ENCODE measurements around the gene GSPT1.

The GSPT1 gene

DNA sequence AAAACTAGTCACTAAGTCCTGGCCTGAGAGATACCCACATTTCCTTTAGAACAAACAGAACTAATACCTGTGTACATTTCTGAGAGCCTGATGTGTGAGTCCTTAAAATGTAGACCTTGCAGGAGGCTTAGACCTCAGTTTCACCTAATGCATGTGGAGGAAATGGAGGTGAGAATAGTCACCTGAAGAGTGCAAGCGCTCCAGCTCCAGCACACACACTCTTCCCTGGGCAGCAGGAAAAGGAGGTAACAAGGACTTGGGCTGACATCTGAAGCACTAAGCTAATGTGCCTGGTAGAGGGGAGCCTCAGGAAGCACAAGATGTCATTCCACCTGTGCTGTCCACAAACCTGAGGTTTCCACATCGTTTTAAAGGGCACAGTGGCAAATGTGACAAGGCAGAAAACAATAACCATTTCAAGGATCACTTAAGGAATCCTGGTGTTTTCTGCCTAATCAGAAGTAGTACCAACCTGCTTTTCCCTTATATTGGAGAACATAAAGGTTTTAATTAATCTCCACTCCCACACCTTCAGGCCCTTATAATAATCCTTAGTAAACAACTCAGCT lies 47.3 kb downstream of the GSPT1 start:
- H3K9me3 ChIP-seq, result no peaks in the 10 kb centered on the region
- no peak overlapping the region for H3K4me3 ChIP-seq
- in situ Hi-C loops (cut with MboI; ENCODE audit: low sequenced_read_pairs), result no loop called here
- peaks cover 30% of the 10 kb centered on the region for H3K36me3 ChIP-seq (replicated peaks)
- no peaks in the 10 kb centered on the region for H3K27me3 ChIP-seq (ENCODE audit: low read depth)
- H3K4me1 ChIP-seq, result peaks cover 33% of the 10 kb centered on the region
- DNase-seq (ENCODE audit: low spot score in 2 of 2), result no peak

DNA sequence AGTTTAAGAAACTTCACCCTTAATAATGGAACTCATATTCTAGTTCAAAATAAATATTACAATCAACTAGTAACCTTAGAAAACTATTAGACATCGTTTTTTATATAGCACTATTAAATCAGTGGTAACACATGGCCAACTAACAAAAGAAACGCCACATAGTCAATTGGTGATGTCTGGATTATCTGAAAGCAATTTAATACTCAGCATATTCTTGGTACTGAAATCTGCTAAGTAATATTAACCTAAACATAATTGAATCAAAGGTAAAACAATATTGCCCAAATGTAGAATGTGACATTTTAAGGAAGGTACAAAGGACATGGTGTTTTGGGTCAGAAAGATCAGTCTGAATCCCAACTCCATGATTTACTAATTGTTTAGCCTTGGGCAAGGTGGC lies 53.3 kb downstream of the GSPT1 start:
- in situ Hi-C loops (cut with MboI; ENCODE audit: low sequenced_read_pairs), result no loop called here
- H3K36me3 ChIP-seq (replicated peaks), result no peaks in the 10 kb centered on the region; the same call in 1 of the 2 replicates
- no peaks in the 10 kb centered on the region for H3K9me3 ChIP-seq
- H3K4me3 ChIP-seq, result no peak overlapping the region
- H3K27me3 ChIP-seq (ENCODE audit: low read depth), result no peaks in the 10 kb centered on the region
- no peak for DNase-seq (ENCODE audit: low spot score in 2 of 2)
- H3K4me1 ChIP-seq, result no peaks in the 10 kb centered on the region

GRCh38 chr16:11857161-11857560 lies 58.6 kb downstream of the GSPT1 start:
- DNase-seq (ENCODE audit: low spot score in 2 of 2), result no peak
- no peak overlapping the region for H3K4me3 ChIP-seq
- in situ Hi-C loops (cut with MboI; ENCODE audit: low sequenced_read_pairs), result no loop called here
- H3K27me3 ChIP-seq (ENCODE audit: low read depth), result no peaks in the 10 kb centered on the region
- no peaks in the 10 kb centered on the region; the same call in 1 of the 2 replicates for H3K4me1 ChIP-seq
- H3K9me3 ChIP-seq, result no peaks in the 10 kb centered on the region
- no peaks in the 10 kb centered on the region; the same call in 1 of the 2 replicates for H3K36me3 ChIP-seq (replicated peaks)

- Histone ChIP-seq H3K4me3 (peak overlapping the region; percentile 99), H3K4me1 (peaks cover 7% of the 10 kb centered on the region; the same call in 1 of the 2 replicates), H3K27me3 (ENCODE audit: low read depth) (no peaks in the 10 kb centered on the region), H3K36me3 (replicated peaks) (peaks cover 39% of the 10 kb centered on the region), H3K9me3 (no peaks in the 10 kb centered on the region)
- DNase-seq (ENCODE audit: low spot score in 2 of 2), result peak in 1 of 2 experiments; percentile 51
- in situ Hi-C loops (cut with MboI; ENCODE audit: low sequenced_read_pairs), result no loop called here
Observed at GRCh38 chr16:11852092-11852809, 63.5 kb downstream of the GSPT1 start.

GRCh38 chr16:11851294-11852091 lies 64.3 kb downstream of the GSPT1 start, which contains the start of gene RSL1D1:
Gene RSL1D1 (minus strand): TSS chr16:11851542. CDS start chr16:11851512, 30 bp downstream.
- H3K36me3 ChIP-seq (replicated peaks), result peaks cover 47% of the 10 kb centered on the region
- peak within 1 kb of the TSS; percentile 99 for H3K4me3 ChIP-seq
- H3K4me1 ChIP-seq, result peaks cover 7% of the 10 kb centered on the region; the same call in 1 of the 2 replicates
- H3K9me3 ChIP-seq, result no peaks in the 10 kb centered on the region
- H3K27me3 ChIP-seq (ENCODE audit: low read depth), result no peaks in the 10 kb centered on the region
- DNase-seq (ENCODE audit: low spot score in 2 of 2), result peak; percentile 90 to 91
- in situ Hi-C loops (cut with MboI; ENCODE audit: low sequenced_read_pairs), result no loop called here

DNA sequence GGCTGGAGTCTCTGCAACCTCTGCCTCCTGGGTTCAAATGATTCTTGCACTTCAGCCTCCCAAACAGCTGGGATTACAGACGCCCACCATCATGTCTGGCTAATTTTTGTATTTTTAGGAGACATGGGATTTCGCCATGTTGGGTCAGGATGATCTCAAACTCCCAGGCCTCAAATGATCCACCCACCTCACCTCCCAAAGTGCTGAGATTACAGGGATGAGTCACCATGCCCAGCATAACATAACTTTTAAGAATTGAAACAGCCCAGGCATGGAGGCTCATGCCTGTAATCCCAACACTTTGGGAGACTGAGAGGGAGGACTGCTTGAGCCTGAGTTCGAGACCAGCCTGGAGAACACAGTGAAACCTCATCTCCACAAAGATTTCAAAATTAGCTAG lies 66.9 kb downstream of the GSPT1 start:
- no peaks in the 10 kb centered on the region for H3K27me3 ChIP-seq (ENCODE audit: low read depth)
- peaks cover 7% of the 10 kb centered on the region; the same call in 1 of the 2 replicates for H3K4me1 ChIP-seq
- no peaks in the 10 kb centered on the region for H3K9me3 ChIP-seq
- in situ Hi-C loops (cut with MboI; ENCODE audit: low sequenced_read_pairs), result no loop called here
- H3K4me3 ChIP-seq, result no peak overlapping the region
- DNase-seq (ENCODE audit: low spot score in 2 of 2), result no peak
- peaks cover 73% of the 10 kb centered on the region for H3K36me3 ChIP-seq (replicated peaks)

DNA sequence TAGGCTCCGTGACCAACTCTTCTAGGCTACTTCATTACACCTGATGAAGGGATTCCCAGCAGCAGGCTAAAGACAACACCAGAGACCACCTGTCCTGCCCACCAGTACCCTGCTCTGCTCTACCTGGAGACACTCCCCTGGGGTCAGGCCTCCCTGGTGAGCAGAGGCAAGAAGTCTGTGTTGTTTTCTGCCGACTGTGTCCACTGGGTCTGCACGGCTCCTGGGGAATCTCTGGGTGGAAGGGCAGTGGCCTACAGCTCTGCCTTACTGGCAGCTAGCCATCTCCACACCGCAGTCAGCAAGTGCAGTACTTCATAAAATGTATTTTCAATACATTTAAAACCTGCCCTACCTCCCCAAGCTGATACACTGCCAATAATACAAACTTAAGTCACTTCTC lies 71.3 kb downstream of the GSPT1 start:
- peaks cover 4% of the 10 kb centered on the region; the same call in 1 of the 2 replicates for H3K4me1 ChIP-seq
- in situ Hi-C loops (cut with MboI; ENCODE audit: low sequenced_read_pairs), result no loop called here
- H3K36me3 ChIP-seq (replicated peaks), result peaks cover 91% of the 10 kb centered on the region

DNA sequence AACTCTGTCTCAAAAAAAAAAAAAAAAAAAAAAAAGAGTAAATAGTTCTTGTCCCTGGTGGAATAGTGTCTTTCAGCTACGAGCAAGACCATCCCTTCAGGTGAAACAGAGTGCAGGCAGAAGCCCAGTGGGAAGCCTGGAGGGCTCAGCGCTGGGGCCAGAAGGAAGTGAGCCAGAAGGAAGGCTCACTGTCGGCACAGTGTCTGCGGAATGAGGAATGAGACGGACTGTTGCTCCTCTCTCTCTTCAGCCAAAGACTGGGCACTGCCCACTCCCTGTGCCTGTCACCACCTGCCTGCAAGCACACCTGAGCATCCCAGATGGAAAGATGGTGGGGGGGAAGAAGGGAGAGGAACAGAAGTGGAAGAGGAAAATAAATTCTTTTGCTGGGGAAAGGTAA lies 71.9 kb downstream of the GSPT1 start:
- peaks cover 91% of the 10 kb centered on the region for H3K36me3 ChIP-seq (replicated peaks)

More for the DNA sequence above, 71.3 kb downstream of the GSPT1 start:
- DNase-seq (ENCODE audit: low spot score in 2 of 2), result no peak
- Histone ChIP-seq H3K27me3 (ENCODE audit: low read depth) (no peaks in the 10 kb centered on the region), H3K9me3 (no peaks in the 10 kb centered on the region), H3K4me3 (no peak overlapping the region)

GRCh38 chr16:11843206-11843605 lies 72.5 kb downstream of the GSPT1 start:
- Histone ChIP-seq H3K9me3 (no peaks in the 10 kb centered on the region), H3K27me3 (ENCODE audit: low read depth) (no peaks in the 10 kb centered on the region), H3K4me1 (no peaks in the 10 kb centered on the region), H3K4me3 (no peak overlapping the region), H3K36me3 (replicated peaks) (peaks cover 91% of the 10 kb centered on the region)
- DNase-seq (ENCODE audit: low spot score in 2 of 2), result no peak
- in situ Hi-C loops (cut with MboI; ENCODE audit: low sequenced_read_pairs), result no loop called here

More for the DNA sequence above, 71.9 kb downstream of the GSPT1 start:
- DNase-seq (ENCODE audit: low spot score in 2 of 2), result no peak
- in situ Hi-C loops (cut with MboI; ENCODE audit: low sequenced_read_pairs), result no loop called here
- H3K4me3 ChIP-seq, result no peak overlapping the region
- H3K4me1 ChIP-seq, result no peaks in the 10 kb centered on the region
- H3K27me3 ChIP-seq (ENCODE audit: low read depth), result no peaks in the 10 kb centered on the region
- no peaks in the 10 kb centered on the region for H3K9me3 ChIP-seq

DNA sequence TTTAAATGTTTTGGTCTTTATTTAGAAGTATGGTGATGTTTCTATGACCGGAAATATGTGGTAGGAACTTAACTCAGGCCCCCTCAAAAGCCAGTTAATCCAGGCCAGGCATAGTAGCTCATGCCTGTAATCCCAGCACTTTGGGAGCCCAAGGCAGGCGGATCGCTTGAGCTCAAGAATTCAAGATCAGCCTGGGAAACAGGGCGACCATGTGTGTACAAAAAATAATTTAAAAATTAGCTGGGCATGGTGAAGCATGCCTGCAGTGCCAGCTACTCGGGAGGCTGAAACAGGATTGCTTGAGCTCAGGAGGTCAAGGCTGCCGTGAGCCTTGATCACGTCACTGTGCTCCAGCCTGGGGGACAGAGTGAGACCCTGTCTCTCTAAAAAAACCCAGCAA lies 74.7 kb downstream of the GSPT1 start:
- no peak overlapping the region for H3K4me3 ChIP-seq
- in situ Hi-C loops (cut with MboI; ENCODE audit: low sequenced_read_pairs), result no loop called here
- peaks cover 91% of the 10 kb centered on the region for H3K36me3 ChIP-seq (replicated peaks)
- H3K4me1 ChIP-seq, result no peaks in the 10 kb centered on the region
- DNase-seq (ENCODE audit: low spot score in 2 of 2), result no peak
- no peaks in the 10 kb centered on the region for H3K9me3 ChIP-seq
- no peaks in the 10 kb centered on the region for H3K27me3 ChIP-seq (ENCODE audit: low read depth)

DNA sequence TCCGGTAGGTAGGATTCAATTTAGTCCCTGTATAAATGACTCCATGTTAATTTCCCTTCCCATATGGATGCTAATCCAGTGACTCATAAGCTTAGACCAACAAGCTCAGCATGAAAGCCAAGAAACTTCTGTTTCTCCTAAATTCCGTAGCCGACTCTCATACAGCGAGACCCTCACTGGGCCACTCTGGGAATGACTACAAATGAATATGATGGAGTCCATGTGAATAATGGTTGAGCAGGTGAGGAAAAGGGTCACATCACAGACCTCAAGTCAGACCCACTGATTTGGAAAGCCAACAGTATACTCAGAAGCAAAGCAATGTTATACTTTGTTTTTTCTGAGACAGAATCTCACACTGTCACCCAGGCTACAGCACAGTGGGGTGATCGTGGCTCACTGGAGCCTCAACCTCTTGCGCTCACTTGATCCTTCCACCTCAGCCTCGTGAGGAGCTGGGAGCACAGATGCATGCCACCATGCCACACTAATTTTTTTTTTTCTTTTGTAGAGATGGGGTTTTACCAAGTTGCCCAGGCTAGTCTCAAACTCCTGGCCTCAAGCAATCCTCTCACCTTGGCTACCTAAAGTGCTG lies 79.0 kb downstream of the GSPT1 start:
- Histone ChIP-seq H3K4me1 (no peaks in the 10 kb centered on the region), H3K27me3 (ENCODE audit: low read depth) (no peaks in the 10 kb centered on the region), H3K36me3 (replicated peaks) (peaks cover 64% of the 10 kb centered on the region), H3K9me3 (no peaks in the 10 kb centered on the region), H3K4me3 (no peak overlapping the region)
- in situ Hi-C loops (cut with MboI; ENCODE audit: low sequenced_read_pairs), result no loop called here
- DNase-seq (ENCODE audit: low spot score in 2 of 2), result no peak

GRCh38 chr16:11835891-11836649 lies 79.7 kb downstream of the GSPT1 start:
- Histone ChIP-seq H3K4me1 (no peaks in the 10 kb centered on the region), H3K27me3 (ENCODE audit: low read depth) (no peaks in the 10 kb centered on the region), H3K36me3 (replicated peaks) (peaks cover 57% of the 10 kb centered on the region), H3K4me3 (no peak overlapping the region), H3K9me3 (no peaks in the 10 kb centered on the region)
- DNase-seq (ENCODE audit: low spot score in 2 of 2), result peak in 1 of 2 experiments; percentile 22
- in situ Hi-C loops (cut with MboI; ENCODE audit: low sequenced_read_pairs), result no loop called here

- no peak for DNase-seq (ENCODE audit: low spot score in 2 of 2)
- Histone ChIP-seq H3K4me3 (no peak overlapping the region), H3K36me3 (replicated peaks) (peaks cover 50% of the 10 kb centered on the region), H3K4me1 (no peaks in the 10 kb centered on the region), H3K9me3 (no peaks in the 10 kb centered on the region), H3K27me3 (ENCODE audit: low read depth) (no peaks in the 10 kb centered on the region)
- in situ Hi-C loops (cut with MboI; ENCODE audit: low sequenced_read_pairs), result no loop called here
Observed at GRCh38 chr16:11835309-11835708, 80.4 kb downstream of the GSPT1 start.
